ENCODE data around the gene RPLP1. TPM values are rescaled to one million over a fixed set of nuclear protein-coding genes. Genes with fewer than 3 reads are reported as not detected.

The RPLP1 gene
- total RNA-seq, 1 donor from 2014 or later = 119 TPM

DNA sequence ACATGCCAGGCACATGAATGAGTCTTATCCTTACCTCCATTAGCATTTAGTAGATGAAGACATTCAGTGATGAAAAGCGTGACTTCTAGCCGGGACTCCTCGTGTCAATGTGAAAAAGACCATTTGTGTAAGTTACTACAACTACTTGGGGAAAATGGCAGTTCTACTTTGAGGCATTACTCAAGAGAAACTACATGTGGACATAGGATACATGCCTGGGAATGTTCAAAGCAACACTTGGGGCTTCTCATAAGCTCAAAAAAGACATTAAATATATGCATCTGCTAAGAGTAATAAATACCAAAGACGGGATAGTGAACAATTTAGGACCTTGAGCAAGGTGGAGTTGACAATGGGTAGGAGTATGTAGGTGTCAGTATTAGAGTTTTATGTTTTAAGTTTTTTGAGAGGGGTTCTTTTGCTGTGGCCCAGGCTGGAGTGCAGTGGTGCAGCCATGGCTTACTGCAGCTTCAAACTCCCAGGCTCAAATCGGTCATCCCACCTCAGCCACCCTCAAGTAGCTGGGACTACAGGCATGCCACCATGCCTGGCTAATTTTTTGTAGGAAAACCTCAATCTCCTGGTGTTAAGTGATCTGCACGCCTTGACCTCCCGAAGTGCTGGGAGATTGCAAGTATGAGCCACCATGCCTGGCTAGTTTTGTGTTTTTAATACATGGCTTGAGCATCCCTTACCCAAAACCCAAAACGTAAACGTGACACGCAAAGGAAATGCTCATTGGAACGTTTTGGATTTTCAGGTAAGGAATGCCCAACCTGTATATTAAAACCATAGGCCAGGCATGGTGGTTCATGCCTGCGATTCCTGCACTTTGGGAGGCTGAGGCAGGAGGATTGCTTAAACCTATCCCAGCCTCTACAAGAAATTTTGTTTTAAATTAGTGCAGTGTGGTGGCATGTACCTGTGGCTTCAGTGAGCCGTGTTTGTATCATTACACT, 3.9 kb downstream of the RPLP1 start:
- Histone ChIP-seq H3K9ac (ENCODE audit: low read depth in 1 of 3, low read length in 3 of 3) (peak overlapping the region in 1 of 3 donors; percentile 41), H3K4me3 (ENCODE audit: low read length in 3 of 3) (no peak overlapping the region), H3K27ac (ENCODE audit: low read depth, low read length) (peak overlapping the region; percentile 82), H3K9me3 (ENCODE audit: control insufficient read depth in 3 of 3, low read length in 3 of 3) (no peaks in the 10 kb centered on the region), H3K4me1 (ENCODE audit: control insufficient read depth in 3 of 3, insufficient read depth in 3 of 3, low read length in 3 of 3) (peaks cover 25 to 51% (median 33%) of the 10 kb centered on the region in 3 donors), H3K27me3 (ENCODE audit: control insufficient read depth in 3 of 3, insufficient read depth in 3 of 3, low read length in 3 of 3) (no peaks in the 10 kb centered on the region), H3K36me3 (ENCODE audit: control insufficient read depth in 3 of 3, insufficient read depth in 3 of 3, low read length in 3 of 3) (peaks cover 18 to 21% (median 20%) of the 10 kb centered on the region in 3 donors)

DNA sequence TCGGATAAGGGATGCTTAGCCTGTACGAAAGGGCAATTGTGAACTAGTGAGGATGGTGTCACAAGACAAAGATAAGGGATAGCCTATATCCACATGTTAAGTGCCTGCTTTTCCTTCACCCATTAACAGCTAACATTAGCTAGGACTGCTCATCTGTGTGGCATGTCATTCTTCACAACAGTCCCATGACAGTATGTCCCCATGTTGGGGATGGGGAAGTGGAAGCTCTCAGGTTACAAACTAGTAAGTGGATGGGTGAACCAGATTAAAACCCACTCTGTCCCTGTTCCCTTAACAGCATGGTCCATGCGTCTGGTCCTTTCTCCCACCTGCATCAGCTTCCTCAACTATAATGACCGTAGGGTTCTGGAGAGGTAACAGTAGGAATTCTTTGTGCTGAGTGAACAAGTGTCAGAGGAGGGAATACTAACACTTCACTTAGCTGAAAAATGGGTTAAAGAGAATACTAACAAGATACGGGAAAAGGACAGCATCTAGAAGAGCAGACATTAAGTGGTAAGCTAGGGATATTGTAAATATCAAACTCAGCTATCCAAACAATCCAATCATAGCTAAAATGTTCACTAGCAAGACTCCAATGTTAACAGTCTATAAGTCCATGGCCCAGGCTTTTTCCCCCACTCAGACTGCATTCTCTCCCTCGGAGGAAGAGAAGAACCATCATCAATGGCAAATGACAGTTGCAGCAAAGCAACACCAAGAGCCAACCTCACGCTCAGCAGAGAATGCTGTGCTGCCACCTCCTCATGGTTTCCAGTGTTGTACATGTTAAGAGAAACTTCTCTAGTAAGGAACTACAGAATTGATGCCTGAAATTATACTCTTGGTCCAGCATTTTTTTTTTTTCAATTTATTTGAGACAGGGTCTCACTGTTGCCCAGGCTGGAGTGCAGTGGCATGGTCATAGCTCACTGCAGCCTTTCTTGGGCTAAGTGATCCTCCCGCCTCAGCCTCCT, 5.0 kb downstream of the RPLP1 start:
- Histone ChIP-seq H3K4me1 (ENCODE audit: control insufficient read depth in 3 of 3, insufficient read depth in 3 of 3, low read length in 3 of 3) (peaks cover 30 to 53% (median 36%) of the 10 kb centered on the region in 3 donors), H3K36me3 (ENCODE audit: control insufficient read depth in 3 of 3, insufficient read depth in 3 of 3, low read length in 3 of 3) (peaks cover 18 to 21% (median 20%) of the 10 kb centered on the region in 3 donors), H3K9me3 (ENCODE audit: control insufficient read depth in 3 of 3, low read length in 3 of 3) (no peaks in the 10 kb centered on the region), H3K9ac (ENCODE audit: low read depth in 1 of 3, low read length in 3 of 3) (peak overlapping the region in 1 of 3 donors; percentile 41), H3K4me3 (ENCODE audit: low read length in 3 of 3) (no peak overlapping the region), H3K27ac (ENCODE audit: low read depth, low read length) (peak overlapping the region; percentile 82), H3K27me3 (ENCODE audit: control insufficient read depth in 3 of 3, insufficient read depth in 3 of 3, low read length in 3 of 3) (no peaks in the 10 kb centered on the region)

DNA sequence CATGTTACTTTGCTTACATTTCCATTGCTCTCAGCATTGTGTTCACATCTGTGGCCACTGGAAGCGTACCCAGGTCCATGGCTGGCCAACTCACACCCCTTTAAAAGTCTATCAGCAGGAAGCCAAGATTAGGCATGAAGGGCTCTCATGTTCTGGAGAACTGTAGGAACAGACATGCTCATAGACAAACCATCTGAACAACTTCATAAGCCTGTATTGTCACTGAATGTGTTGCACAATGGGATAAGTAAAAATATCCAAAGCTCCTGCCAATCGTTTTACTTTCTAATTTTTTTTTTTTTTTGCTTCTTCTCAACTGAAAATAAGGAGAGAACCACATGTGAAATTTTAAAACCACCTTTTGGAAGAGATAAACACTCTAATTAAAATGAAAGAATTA, 6.4 kb downstream of the RPLP1 start:
- Histone ChIP-seq H3K27me3 (ENCODE audit: control insufficient read depth in 3 of 3, insufficient read depth in 3 of 3, low read length in 3 of 3) (no peaks in the 10 kb centered on the region), H3K9ac (ENCODE audit: low read depth in 1 of 3, low read length in 3 of 3) (no peak overlapping the region), H3K36me3 (ENCODE audit: control insufficient read depth in 3 of 3, insufficient read depth in 3 of 3, low read length in 3 of 3) (peaks cover 15 to 21% (median 18%) of the 10 kb centered on the region in 3 donors), H3K4me3 (ENCODE audit: low read length in 3 of 3) (no peak overlapping the region), H3K4me1 (ENCODE audit: control insufficient read depth in 3 of 3, insufficient read depth in 3 of 3, low read length in 3 of 3) (peaks cover 31 to 51% (median 40%) of the 10 kb centered on the region in 3 donors), H3K9me3 (ENCODE audit: control insufficient read depth in 3 of 3, low read length in 3 of 3) (no peaks in the 10 kb centered on the region), H3K27ac (ENCODE audit: low read depth, low read length) (no peak overlapping the region)

DNA sequence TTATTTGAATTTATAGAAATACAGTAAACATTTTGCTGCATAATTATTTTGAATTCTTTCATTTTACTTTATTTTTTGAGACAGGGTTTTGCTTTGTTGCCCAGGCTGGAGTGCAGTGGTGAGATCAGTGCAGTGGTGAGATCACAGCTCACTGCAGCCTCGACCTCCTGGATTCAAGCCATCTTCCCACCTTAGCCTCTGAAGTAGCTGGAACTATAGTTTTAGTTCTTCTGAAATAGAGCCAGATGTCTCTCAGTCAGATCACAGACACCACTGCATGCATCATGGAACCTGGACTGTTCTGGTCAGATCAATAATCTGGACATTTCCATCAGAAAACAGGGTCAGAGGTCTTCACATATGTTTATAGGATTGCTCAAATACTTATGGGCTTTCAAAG, 7.9 kb downstream of the RPLP1 start:
- no peak overlapping the region for H3K27ac ChIP-seq (ENCODE audit: low read depth, low read length)
- H3K9ac ChIP-seq (ENCODE audit: low read depth in 1 of 3, low read length in 3 of 3) = no peak overlapping the region
- H3K27me3 ChIP-seq (ENCODE audit: control insufficient read depth in 3 of 3, insufficient read depth in 3 of 3, low read length in 3 of 3) = no peaks in the 10 kb centered on the region
- H3K9me3 ChIP-seq (ENCODE audit: control insufficient read depth in 3 of 3, low read length in 3 of 3) = no peaks in the 10 kb centered on the region
- peaks cover 19 to 37% (median 28%) of the 10 kb centered on the region in 3 donors for H3K4me1 ChIP-seq (ENCODE audit: control insufficient read depth in 3 of 3, insufficient read depth in 3 of 3, low read length in 3 of 3)
- no peak overlapping the region for H3K4me3 ChIP-seq (ENCODE audit: low read length in 3 of 3)
- peaks cover 11 to 14% (median 14%) of the 10 kb centered on the region in 3 donors for H3K36me3 ChIP-seq (ENCODE audit: control insufficient read depth in 3 of 3, insufficient read depth in 3 of 3, low read length in 3 of 3)

DNA sequence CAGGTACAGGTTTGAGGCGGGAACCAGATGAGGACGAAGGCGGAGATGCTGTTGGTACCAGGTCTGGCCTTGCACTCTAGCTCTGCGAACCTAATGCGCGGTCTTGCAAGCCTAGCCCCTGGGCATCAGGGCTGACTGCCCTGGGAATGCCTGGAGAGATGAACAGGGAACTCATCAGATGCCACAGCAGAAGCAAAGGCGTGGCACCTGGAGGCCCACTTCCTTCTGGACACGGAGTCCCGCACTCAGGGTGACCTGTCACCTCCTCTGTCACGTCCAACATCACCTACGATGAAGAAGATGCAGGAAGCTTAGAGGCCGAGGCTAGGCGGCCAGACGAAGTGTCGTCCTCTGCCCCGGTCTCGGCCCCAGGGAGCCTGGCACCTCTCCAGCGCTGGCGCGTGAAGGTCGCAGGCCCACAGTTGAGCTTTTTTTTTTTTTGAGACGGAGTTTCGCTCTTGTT, 9.4 kb downstream of the RPLP1 start:
- peak overlapping the region; percentile 97 for H3K27ac ChIP-seq (ENCODE audit: low read depth, low read length)
- no peaks in the 10 kb centered on the region for H3K27me3 ChIP-seq (ENCODE audit: control insufficient read depth in 3 of 3, insufficient read depth in 3 of 3, low read length in 3 of 3)
- H3K36me3 ChIP-seq (ENCODE audit: control insufficient read depth in 3 of 3, insufficient read depth in 3 of 3, low read length in 3 of 3) = peaks cover 0 to 3% (median 0%) of the 10 kb centered on the region in 3 donors
- peak overlapping the region; percentile 71 to 81 (median 71) for H3K4me3 ChIP-seq (ENCODE audit: low read length in 3 of 3)
- peak overlapping the region; percentile 71 to 84 (median 74) for H3K9ac ChIP-seq (ENCODE audit: low read depth in 1 of 3, low read length in 3 of 3)
- no peaks in the 10 kb centered on the region for H3K9me3 ChIP-seq (ENCODE audit: control insufficient read depth in 3 of 3, low read length in 3 of 3)
- H3K4me1 ChIP-seq (ENCODE audit: control insufficient read depth in 3 of 3, insufficient read depth in 3 of 3, low read length in 3 of 3) = peaks cover 18 to 24% (median 19%) of the 10 kb centered on the region in 3 donors

DNA sequence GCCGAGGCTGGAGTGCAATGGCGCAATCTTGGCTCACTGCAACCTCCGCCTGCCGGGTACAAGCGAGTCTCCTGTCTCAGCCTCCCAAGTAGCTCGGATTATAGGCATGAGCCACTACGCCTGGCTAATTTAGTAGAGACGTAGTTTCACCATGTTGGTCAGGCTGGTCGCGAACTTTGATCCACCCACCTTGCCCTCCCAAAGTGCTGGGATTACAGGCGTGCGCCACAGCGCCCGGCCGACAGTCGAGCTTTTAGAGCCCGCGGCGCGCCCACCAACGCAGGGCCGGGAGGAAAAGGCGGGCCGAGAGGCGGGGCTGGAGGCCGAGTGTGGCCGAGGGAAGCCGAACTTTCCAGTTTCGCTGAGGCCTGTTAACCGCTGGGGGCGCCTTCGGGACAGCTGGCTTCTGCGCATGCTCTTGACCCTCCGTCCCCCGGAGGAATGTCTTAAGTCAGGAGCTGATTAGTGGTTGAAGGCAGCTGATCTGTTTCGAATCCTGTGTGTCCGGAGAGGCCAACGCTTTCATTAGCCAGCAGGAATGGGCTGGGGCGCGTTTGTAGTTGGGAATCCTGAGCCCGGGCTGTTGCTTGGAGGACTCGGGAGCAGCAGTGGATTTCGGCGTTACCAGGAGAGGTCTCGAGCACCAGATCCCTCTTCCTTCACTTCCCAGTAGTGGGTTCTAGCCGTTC, 10.0 kb downstream of the RPLP1 start:
- peaks cover 15 to 18% (median 16%) of the 10 kb centered on the region in 3 donors for H3K4me1 ChIP-seq (ENCODE audit: control insufficient read depth in 3 of 3, insufficient read depth in 3 of 3, low read length in 3 of 3)

DNA sequence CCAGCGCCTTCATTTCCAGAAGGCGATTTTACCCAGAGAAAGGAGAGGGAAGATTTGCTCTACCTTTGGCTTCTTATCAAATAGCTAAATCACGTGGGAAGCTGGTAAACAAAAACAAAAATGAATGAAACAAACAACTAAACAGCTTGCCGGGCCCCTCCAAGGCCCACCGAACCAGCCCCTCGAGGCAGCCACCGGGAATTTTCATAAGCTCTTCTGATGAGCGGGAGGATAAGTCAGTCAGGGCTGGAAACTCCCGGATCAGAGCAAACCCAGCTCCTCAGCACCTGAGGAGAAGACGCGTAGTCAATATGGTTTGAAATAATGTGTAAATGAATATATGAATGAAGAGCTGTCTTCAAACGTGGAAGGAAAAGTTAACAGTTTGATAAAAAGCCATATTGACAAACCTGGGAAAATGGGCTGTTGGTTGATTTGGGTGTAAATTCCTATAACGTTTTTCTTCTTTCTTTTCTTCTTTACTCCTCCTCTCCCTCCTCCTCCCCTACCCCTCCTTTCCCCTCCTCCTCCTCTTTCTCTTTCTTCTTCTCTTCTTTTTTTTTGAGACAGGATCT, 10.7 kb downstream of the RPLP1 start:
- peak overlapping the region; percentile 73 to 93 (median 81) for H3K4me3 ChIP-seq (ENCODE audit: low read length in 3 of 3)
- no peaks in the 10 kb centered on the region for H3K36me3 ChIP-seq (ENCODE audit: control insufficient read depth in 3 of 3, insufficient read depth in 3 of 3, low read length in 3 of 3)
- no peaks in the 10 kb centered on the region for H3K9me3 ChIP-seq (ENCODE audit: control insufficient read depth in 3 of 3, low read length in 3 of 3)
- peaks cover 12 to 15% (median 12%) of the 10 kb centered on the region in 3 donors for H3K4me1 ChIP-seq (ENCODE audit: control insufficient read depth in 3 of 3, insufficient read depth in 3 of 3, low read length in 3 of 3)
- H3K9ac ChIP-seq (ENCODE audit: low read depth in 1 of 3, low read length in 3 of 3) = peak overlapping the region; percentile 85 to 97 (median 87)
- H3K27ac ChIP-seq (ENCODE audit: low read depth, low read length) = peak overlapping the region; percentile 97
- H3K27me3 ChIP-seq (ENCODE audit: control insufficient read depth in 3 of 3, insufficient read depth in 3 of 3, low read length in 3 of 3) = no peaks in the 10 kb centered on the region

More for the DNA sequence above, 10.0 kb downstream of the RPLP1 start:
- Histone ChIP-seq H3K27me3 (ENCODE audit: control insufficient read depth in 3 of 3, insufficient read depth in 3 of 3, low read length in 3 of 3) (no peaks in the 10 kb centered on the region), H3K27ac (ENCODE audit: low read depth, low read length) (peak overlapping the region; percentile 97), H3K9ac (ENCODE audit: low read depth in 1 of 3, low read length in 3 of 3) (peak overlapping the region; percentile 85 to 97 (median 87)), H3K9me3 (ENCODE audit: control insufficient read depth in 3 of 3, low read length in 3 of 3) (no peaks in the 10 kb centered on the region), H3K36me3 (ENCODE audit: control insufficient read depth in 3 of 3, insufficient read depth in 3 of 3, low read length in 3 of 3) (no peaks in the 10 kb centered on the region), H3K4me3 (ENCODE audit: low read length in 3 of 3) (peak overlapping the region; percentile 81 to 93 (median 81))

DNA sequence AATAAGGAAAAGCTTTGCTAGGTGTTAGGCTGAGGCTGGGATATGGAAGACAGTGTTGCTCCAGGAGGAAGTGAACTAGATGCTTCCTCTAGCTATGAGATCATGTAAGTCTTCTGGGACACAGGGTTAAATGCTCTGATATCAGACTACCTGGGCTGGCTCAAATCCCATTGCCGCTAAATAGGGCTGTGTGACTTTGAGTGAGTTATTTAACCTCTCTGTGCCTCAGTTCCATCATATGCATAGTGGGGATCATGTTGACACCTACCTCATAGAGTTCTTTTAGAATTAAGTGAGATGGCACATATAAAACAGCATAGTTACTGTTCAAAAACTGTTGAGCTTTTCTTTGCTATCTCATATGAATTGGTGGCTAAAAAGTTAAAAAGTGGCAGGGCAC, 12.6 kb downstream of the RPLP1 start:
- no peak overlapping the region for H3K27ac ChIP-seq (ENCODE audit: low read depth, low read length)
- no peaks in the 10 kb centered on the region for H3K36me3 ChIP-seq (ENCODE audit: control insufficient read depth in 3 of 3, insufficient read depth in 3 of 3, low read length in 3 of 3)
- no peak overlapping the region for H3K4me3 ChIP-seq (ENCODE audit: low read length in 3 of 3)
- no peaks in the 10 kb centered on the region for H3K9me3 ChIP-seq (ENCODE audit: control insufficient read depth in 3 of 3, low read length in 3 of 3)
- no peak overlapping the region for H3K9ac ChIP-seq (ENCODE audit: low read depth in 1 of 3, low read length in 3 of 3)
- H3K4me1 ChIP-seq (ENCODE audit: control insufficient read depth in 3 of 3, insufficient read depth in 3 of 3, low read length in 3 of 3) = peaks cover 12 to 15% (median 13%) of the 10 kb centered on the region in 3 donors
- H3K27me3 ChIP-seq (ENCODE audit: control insufficient read depth in 3 of 3, insufficient read depth in 3 of 3, low read length in 3 of 3) = no peaks in the 10 kb centered on the region

DNA sequence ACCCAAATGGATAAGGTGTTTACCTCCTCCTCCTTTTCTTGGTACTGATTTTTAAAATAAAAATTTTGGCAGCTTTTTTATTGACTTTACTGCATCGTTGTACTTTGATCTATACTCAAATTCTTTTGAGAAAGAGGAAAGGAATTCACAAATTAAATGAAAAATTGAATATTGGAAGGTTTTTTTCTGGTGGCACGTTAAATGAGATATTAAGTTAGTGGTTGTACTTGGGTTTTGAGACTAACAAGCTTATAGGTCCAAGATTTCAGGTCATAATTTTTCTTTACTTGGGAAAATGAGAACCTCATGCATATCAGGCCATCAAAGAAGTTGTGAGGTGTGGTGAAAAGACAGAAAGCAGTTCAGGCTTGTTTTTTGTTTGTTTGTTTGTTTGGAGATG, 14.1 kb downstream of the RPLP1 start:
- Histone ChIP-seq H3K9ac (ENCODE audit: low read depth in 1 of 3, low read length in 3 of 3) (no peak overlapping the region), H3K27ac (ENCODE audit: low read depth, low read length) (no peak overlapping the region), H3K9me3 (ENCODE audit: control insufficient read depth in 3 of 3, low read length in 3 of 3) (no peaks in the 10 kb centered on the region), H3K4me1 (ENCODE audit: control insufficient read depth in 3 of 3, insufficient read depth in 3 of 3, low read length in 3 of 3) (peaks cover 12 to 13% (median 13%) of the 10 kb centered on the region in 3 donors), H3K27me3 (ENCODE audit: control insufficient read depth in 3 of 3, insufficient read depth in 3 of 3, low read length in 3 of 3) (no peaks in the 10 kb centered on the region), H3K36me3 (ENCODE audit: control insufficient read depth in 3 of 3, insufficient read depth in 3 of 3, low read length in 3 of 3) (no peaks in the 10 kb centered on the region), H3K4me3 (ENCODE audit: low read length in 3 of 3) (no peak overlapping the region)

Measured in skeletal muscle tissue (tissue), 4 donors.